DMS153 treated with DMSO at 0.1 percent for 48 hours (cell line): Measurements from ENCODE around the gene ITM2B.

Experiments used
- DNase-seq: peaks from one replicate; lab custom pipeline; 2025; ENCODE audit not compliant: unreplicated experiment; lab: John Stamatoyannopoulos, UW

Gene ITM2B

DNA sequence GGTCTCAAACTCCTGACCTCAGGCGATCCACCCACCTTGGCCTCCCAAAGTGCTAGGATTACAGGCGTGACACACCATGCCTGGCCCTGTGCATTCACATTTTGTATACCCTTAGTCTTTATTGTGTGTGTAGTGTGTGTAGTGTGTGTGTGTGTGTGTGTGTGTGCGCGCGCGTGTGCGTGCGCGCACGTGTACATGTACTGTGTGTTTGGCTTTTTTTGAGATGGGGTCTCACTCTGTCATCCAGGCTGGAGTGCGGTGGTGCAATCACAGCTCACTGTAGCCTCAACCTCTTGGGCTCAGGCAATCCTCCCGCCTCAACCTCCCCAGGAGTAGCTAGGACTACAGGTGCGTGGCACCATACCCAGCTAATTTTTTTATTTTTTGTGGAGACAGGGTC lies 22.1 kb downstream of the ITM2B start:
- DNase-seq: no peak

DNA sequence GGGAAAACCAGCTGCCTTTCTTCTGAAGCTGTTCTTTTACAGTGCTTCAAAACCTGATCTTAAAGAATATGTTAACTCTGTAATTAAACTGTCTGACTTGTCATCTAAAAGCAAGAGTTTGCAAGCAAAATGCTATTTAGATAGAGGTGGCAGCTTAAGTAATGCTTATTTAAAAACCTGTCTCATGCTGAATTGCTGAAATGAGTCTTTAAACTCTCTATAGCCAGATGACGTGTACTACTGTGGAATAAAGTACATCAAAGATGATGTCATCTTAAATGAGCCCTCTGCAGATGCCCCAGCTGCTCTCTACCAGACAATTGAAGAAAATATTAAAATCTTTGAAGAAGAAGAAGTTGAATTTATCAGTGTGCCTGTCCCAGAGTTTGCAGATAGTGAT lies 22.9 kb downstream of the ITM2B start:
- no peak for DNase-seq

DNA sequence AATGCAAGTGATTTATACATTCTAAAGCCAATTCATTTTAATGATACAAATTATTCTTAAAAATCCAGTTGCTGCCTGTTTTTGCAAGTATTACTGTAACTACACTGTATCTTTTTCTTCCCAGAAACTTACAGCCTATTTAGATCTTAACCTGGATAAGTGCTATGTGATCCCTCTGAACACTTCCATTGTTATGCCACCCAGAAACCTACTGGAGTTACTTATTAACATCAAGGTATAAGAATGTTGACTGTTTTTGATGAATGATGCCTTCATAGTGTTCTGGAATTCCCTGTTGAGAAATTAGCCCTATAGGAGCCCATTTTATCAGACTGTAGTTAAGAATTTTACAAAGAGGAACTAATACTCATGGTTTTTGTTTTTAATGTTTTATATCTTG lies 25.0 kb downstream of the ITM2B start:
- DNase-seq: no peak

DNA sequence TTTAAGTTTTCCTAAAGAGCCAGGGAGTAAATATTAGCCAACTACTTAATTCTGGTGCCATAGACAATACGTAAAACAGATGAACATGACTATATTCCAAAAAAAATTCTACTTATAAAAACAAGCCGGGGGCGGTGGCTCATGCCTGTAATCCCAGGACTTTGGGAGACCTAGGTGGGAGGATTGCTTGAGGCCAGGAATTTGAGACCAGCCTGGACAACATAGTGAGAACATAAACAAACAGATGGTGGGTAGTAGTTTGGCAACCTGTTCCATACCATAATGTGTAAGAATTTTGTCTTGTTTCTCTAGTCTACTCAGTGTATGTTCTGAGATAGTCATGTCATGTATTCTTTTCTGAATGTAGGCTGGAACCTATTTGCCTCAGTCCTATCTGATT lies 25.4 kb downstream of the ITM2B start:
- no peak for DNase-seq

DNA sequence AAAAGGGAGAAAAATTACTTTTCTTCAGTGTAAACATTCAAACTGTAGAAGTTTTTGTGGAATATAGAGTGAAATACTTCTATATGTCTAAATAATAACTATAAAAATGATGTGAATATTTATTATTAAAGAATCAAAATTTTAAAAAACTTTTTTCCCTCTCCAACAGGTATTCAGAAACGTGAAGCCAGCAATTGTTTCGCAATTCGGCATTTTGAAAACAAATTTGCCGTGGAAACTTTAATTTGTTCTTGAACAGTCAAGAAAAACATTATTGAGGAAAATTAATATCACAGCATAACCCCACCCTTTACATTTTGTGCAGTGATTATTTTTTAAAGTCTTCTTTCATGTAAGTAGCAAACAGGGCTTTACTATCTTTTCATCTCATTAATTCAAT lies 28.0 kb downstream of the ITM2B start:
- DNase-seq: no peak

DNA sequence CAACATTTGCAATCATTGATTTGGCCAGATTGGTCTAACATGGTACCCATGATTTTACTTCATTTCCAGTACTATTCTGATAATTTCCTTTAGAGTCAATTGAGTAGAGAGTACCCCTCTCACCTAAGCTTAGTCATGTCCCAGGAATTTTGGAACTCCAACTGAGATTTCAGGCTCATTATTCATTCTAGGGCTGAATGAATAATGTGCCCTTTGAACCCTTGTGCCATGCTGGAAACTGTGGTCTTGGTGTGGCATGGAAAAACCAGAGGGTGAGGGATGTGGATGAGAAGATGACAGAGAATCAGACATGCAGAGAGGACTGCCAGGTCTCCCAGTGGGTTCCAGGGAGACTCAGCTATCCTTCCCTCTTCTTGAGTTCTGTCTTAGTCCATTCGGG lies 30.2 kb downstream of the ITM2B start:
- no peak for DNase-seq

DNA sequence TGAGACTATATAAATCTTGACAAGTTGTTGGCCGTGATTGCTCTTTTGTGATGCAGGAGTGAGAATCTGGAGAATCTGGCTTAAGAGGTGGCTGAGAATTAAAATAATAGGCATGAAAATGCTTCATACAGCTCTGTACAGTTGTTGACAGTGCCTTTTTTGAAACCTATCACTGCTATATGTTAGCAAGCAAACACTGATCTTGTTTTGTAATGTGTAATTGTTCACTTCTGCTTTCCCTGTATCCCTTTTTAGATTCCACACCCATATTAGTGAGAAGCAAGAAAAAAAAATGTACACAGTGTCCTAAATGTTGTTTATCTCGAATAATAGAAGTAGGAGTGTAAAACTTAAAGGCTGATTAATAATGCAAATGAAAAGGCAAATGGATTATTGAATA lies 31.1 kb downstream of the ITM2B start:
- DNase-seq: no peak

DNA sequence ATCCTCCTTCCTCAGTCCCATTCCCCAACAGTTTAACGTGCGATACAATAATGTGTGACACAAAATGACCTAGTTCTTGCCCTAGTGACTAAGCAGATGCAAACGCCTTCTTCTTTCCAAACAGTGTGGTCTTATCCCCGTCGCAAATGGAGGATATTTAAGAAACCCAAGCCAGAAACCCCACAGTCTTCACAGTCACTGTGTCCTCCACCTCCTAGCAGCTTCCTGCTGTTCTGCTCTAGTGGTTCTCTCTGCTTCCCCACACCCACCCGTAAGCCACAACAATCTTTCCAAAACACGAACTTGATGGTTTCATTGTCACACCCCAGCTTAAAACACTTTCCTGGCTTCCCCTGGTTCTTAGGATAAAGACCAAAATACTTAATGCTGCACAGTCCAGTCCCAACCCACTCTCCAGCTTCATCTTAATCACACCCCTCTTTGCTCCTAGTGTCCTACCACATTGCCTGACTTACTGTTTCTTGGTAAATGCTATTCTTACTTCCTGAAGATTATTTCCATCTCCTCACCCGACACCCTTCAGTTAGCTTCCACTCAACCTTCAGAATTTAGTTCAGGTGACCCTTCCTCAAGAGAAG lies 32.3 kb downstream of the ITM2B start:
- DNase-seq: no peak

DNA sequence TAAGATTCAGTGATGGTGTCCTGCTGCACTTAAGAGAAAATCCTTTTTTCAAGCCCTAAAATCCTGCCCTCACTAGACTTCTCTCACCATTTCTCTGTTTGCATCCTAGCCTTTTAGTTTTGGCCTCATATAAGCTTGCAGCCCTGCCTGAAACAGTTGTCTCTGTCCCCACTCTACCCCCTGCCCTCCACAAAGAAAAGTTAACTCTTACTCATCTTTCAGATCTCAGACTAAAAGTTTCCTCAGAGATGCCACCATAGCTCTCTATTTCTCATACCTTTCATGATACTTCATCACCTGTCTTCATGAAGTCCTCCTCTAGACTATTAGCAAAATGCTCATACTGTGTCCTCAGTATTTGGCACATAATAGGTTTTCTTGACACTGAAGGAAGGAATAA lies 33.1 kb downstream of the ITM2B start:
- DNase-seq: no peak

DNA sequence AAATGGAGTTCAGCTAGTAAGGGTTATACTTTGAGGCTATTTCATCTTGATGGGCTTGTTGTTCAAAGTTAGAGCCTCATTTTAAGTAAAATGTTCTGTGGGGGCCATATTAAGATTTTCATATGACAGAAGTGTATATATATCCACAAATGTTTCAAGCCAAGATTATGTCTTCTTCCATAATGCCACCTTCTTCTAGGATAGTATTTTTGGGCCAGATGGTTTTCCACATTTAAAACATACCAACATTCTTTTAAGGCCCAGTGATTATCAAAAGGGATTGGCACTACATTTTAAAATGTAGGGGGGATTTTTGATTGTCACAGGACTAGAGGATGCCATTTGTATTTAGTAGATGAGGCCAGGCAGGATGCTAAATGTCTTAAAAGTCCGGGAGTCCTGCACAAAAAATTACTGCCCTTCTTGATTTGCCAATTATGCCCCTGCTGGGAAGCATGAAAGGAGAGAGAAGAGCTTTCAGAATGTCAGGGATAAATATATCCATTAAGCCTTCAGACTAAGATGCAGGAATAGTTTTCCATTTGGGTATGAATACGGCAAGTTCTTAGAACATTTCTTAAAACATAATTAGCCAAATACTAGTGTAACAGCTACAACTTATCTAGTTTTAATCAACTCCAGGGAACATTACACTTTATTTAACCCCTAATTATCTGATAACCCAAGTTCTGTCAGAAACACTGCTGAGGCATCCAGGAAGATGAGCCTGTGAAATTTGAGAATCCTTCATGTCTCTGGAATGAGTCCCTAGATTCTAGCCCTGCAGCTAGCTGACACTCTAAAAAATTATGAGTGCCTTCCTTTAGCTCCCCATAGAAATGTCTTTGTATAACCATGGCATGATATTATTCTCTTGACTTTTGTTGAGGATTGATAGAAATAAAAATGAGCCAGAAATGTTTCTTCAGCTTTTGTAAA lies 34.0 kb downstream of the ITM2B start:
- no peak for DNase-seq

DNA sequence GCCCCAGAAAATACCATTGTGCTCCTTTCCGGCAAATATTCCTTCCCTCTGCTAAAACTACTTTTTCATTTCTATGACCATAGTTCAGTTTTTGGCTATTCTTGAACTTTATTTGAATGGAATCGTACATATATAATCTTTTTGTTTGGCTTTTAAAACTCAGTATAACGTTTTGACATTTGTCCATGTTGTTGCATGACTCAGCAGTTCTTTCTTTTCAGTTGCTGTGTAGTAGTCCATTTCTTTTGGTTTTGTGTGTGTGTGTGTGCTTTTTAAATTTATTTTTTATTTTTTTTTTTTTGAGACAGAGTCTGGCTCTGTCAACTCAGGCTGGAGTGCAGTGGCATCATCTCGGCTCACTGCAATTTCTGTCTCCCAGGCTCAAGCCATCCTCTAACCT lies 35.0 kb downstream of the ITM2B start:
- DNase-seq: no peak

DNA sequence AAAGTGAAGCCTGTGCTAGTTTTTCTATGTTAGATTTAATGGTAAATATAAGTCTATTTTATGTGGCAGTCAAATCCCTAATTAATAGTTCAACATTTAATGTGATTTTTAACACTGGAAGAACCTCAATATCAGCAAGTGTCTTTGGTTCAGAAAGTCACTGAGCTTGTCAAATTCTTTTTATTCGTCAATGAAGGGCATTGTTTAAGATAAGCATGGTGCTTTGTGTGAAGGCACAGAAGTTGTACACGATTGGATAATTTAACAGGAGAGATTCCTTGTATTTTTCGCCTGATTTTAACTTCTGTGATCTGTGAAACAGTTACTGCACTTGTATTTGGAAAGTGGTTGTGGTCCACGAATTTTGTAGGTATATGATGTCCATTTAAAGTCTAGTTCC lies 40.3 kb downstream of the ITM2B start:
- DNase-seq: no peak

DNA sequence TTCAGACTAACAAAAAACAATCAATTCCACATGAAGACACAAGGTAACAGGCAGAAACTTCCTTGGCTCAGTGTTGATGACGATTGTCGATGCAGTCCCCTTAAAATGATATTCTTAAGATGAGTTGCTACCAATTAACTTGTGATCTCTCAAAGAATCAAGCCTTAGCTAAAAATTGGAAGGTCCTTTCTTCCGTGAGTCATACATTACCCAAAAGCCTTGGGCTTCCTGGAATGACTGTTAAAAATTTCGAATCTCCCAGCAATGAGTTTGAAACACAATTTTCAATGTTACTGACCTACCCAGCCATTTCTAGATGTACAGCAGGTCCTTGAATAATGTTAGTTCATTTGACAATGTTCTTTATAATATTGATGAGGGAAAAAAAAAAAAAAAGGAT lies 42.5 kb downstream of the ITM2B start:
- no peak for DNase-seq

DNA sequence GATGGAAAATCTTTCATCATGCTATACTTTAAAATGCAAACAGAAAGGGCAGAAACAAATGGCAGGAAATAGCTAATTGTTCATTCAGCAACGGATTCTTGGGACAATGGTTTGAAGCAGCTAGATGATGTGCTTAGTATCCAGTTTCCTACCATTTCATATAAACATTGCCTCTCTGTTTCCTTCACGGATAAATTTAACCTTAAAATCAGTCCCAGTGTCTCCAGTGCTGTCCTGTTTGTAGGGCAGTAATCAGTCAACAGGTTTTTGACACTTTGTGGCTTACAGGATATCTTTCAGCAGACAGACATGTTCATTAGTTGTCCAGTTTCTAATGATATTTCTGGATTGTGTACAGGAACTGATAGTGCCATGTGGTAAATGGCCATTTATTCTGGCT lies 45.8 kb downstream of the ITM2B start:
- peak; percentile 10 for DNase-seq

DNA sequence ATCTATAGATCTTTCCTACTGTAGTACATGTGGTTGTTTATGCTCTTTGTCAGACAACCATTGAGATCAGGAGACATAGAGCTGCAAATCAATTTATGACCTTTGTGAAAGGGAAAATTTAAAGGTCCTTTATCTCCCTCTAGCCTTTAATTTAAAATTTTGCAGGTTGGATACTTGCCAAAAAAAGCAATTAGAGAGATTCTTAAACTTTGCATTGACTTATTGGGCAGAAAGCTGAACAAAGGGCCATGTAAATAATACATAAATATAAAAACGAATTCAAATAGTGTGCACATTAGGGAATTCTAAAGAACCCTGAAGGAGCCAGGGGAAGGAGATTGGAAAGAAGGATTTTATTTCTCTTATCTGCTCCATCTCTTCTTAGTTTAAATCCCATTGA lies 48.5 kb downstream of the ITM2B start:
- no peak for DNase-seq

DNA sequence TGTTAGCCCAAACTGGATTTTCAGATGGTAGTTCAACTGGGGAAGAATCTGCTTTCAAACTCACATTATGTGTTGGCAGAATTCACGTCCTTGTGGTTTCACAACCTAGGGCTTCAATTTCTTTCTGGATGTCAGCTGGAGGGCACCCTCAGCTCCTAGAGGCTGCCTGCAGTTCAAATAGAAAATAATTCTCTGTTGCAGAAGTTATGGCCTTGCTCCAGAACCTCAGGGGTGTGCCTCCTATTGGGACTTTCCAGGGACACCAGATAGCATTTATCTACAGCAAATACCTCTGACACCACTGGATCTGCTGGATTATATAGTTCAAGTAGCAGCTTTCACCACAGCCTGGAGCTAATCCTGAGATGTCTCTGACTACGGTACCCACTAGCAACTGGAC lies 58.7 kb downstream of the ITM2B start:
- DNase-seq: no peak

DNA sequence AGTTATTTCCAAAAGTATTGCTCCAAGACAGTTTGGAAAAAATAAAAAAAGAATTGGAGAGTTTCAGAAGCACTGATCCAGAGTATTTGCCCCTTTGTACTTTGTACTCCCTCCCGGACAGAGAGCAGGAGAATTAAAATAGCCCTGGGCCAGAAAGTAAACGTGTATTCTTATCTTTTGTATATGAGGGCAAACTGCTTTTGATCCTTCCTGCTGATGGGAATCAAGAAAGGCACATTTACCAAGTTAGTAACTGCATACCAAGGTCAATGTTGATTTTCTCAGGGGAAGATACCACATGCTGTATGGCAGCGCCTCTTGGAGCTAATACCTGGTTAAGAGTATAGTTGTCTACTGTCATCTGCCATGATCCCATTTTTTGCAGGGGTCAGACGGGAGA lies 59.6 kb downstream of the ITM2B start:
- no peak for DNase-seq

DNA sequence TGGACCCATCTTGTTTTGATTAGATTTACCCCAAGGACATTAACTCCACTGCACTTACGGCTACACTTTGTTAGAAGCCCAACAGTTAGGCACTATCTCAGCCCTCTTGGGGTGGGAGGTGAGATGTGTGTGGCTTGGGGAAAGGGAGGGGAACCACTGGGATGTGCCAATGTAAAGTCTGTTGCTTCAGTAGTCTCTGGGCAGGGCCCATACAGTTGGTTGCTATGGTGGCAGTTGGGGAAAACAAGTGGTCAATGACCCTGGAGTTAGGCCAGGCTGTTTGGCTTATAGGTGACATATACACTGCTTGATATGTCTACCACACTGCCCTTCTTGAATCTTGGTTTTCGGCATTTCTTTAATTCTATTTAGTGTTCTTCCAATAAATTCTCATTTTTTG lies 61.6 kb downstream of the ITM2B start:
- no peak for DNase-seq

DNA sequence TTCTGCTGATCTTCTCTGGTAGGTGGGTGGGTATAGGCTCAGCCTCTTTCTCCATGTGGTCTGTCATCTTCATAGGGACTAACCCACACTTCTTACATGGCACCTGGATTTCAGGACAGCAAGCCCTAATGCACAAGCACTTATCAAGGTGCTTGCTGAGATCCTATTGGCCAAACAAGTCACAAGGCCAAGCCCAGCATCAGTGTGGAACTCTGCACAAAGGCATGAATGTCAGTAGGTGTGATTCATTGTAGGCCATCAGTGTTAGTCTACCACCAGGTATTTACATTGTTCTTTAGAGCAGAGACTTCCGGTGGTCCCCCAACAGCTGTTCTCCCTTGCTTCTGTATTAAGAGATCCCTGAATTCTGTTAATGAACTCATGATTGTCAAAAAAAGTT lies 62.3 kb downstream of the ITM2B start:
- no peak for DNase-seq

DNA sequence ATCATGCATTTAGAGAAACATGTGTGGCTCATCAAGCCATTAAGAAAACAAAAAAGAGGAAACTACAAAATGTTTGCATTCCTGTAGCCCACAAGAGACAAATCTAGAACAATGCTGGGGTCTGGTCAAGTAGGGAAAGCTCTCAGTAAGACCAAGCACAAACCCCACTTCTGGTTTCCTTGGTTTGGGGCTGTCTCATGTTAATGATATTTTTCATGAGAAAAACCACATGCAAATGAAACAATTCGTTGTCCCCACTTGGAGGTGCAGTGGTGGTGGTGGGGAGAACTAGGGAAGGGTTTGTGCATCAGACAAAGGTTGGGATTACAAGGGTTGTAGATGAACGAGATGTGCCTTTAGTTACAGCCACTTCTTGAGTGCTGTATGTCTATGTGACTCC lies 63.5 kb downstream of the ITM2B start:
- no peak for DNase-seq

DNA sequence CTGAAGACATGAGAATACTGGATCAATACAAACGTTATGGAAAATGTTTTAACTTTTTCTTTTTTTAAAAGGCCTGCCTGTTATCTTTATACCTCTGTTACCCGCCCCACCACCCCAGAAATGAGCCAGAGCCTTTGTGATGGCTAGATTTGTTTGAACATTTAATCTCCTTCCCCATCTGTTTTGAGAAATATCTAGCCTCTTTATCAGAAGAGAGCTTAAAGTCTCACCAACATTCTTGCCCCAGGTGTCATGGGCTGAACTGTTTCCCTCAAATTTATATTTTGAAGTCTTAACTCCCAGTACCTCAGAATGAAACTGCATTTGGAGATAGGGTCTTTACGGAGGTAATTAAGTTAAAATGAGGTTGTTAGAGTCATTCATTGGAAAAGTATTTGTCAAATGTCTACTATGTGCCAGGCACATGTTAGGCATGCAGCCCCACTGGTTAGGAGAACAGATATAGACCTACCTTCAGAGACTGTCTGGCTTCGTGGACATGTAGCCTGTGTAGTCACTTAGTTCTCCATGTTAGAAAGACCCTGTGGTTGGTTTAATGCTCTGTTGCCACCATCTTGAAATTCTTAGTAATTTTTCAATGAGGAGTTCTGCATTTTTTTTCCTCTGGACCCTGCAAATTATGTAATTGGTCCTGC lies 64.3 kb downstream of the ITM2B start:
- no peak for DNase-seq

DNA sequence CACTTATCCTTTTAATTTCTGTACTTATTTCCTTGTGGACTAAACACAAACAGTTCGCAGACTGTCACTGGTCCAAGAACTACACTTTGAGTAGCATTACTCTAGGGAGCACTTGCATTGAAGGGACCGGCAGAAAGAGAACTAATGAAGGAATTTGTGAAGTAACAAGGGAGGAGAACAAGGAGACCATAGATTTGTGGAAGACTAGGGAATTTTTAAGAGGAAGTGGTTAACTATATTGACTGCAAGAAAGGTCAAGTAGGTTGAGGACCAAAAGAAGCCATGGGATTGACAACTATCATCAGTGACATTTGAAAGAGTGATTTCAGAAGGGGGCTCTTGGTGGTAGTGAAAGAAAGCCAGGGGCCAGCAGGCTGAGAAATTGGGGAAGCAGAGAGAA lies 66.6 kb downstream of the ITM2B start:
- DNase-seq: no peak
